ENCODE data around the gene WHRN. TPM values are rescaled to one million over a fixed set of nuclear protein-coding genes. Genes with fewer than 3 reads are reported as not detected.

WHRN gene
- polyA plus RNA-seq, 1 donor from 2014 or later: 2.5 TPM

- Histone ChIP-seq H3K4me2 (ENCODE audit: low read length) (no peak overlapping the region), H3K9me3 (ENCODE audit: low read length) (no peaks in the 10 kb centered on the region), H3K9me2 (ENCODE audit: insufficient read depth, low read length) (no peaks in the 10 kb centered on the region), H2AFZ (ENCODE audit: low read depth, low read length) (no peak overlapping the region), H3K79me2 (replicated peaks; ENCODE audit: insufficient read depth, low read length) (no peaks in the 10 kb centered on the region), H3K27me3 (ENCODE audit: insufficient read depth, low read depth, low read length) (no peaks in the 10 kb centered on the region), H3F3A (ENCODE audit: insufficient read depth, low read length, poor library complexity, severe bottlenecking) (no peaks in the 10 kb centered on the region), H3K9ac (ENCODE audit: low read length) (no peak overlapping the region), H3K27ac (ENCODE audit: low read length) (no peak overlapping the region), H4K20me1 (ENCODE audit: insufficient read depth) (no peaks in the 10 kb centered on the region), H3K4me3 (ENCODE audit: low read length) (no peak overlapping the region), H3K36me3 (ENCODE audit: insufficient read depth, low read length) (no peaks in the 10 kb centered on the region)
- TF ChIP-seq MXI1 (conservative IDR thresholded peaks at IDR 0.05; ENCODE audit: poor library complexity, severe bottlenecking) (no peak), EZH2 (IDR thresholded peaks at IDR 0.05; ENCODE audit: borderline replicate concordance, insufficient read depth, low read length, poor library complexity, severe bottlenecking) (no peak), SMC3 (conservative IDR thresholded peaks at IDR 0.05; ENCODE audit: poor library complexity) (no peak), RAD21 (conservative IDR thresholded peaks at IDR 0.05) (no peak), CTCF (IDR thresholded peaks at IDR 0.05; ENCODE audit: poor library complexity, severe bottlenecking) (no peak), EP300 (conservative IDR thresholded peaks at IDR 0.05; ENCODE audit: poor library complexity, severe bottlenecking) (no peak), POLR2AphosphoS5 (IDR thresholded peaks at IDR 0.05) (no peak), TAF1 (IDR thresholded peaks at IDR 0.05; ENCODE audit: low read depth) (no peak), REST (IDR thresholded peaks at IDR 0.05; ENCODE audit: borderline replicate concordance) (no peak)
Measured at GRCh38 chr9:114384836-114385396, 120.4 kb downstream of the WHRN start.

- Histone ChIP-seq H3K79me2 (replicated peaks; ENCODE audit: insufficient read depth, low read length) (no peaks in the 10 kb centered on the region), H3K36me3 (ENCODE audit: insufficient read depth, low read length) (no peaks in the 10 kb centered on the region), H4K20me1 (ENCODE audit: insufficient read depth) (no peaks in the 10 kb centered on the region), H3K9me3 (ENCODE audit: low read length) (no peaks in the 10 kb centered on the region), H3K9ac (ENCODE audit: low read length) (no peak overlapping the region), H3K27ac (ENCODE audit: low read length) (no peak overlapping the region), H3K4me3 (ENCODE audit: low read length) (no peak overlapping the region), H3F3A (ENCODE audit: insufficient read depth, low read length, poor library complexity, severe bottlenecking) (no peaks in the 10 kb centered on the region), H3K4me2 (ENCODE audit: low read length) (no peak overlapping the region), H3K27me3 (ENCODE audit: insufficient read depth, low read depth, low read length) (no peaks in the 10 kb centered on the region), H2AFZ (ENCODE audit: low read depth, low read length) (no peak overlapping the region), H3K9me2 (ENCODE audit: insufficient read depth, low read length) (no peaks in the 10 kb centered on the region)
- no peak for TF ChIP-seq RAD21 (conservative IDR thresholded peaks at IDR 0.05)
- no peak for TF ChIP-seq REST (IDR thresholded peaks at IDR 0.05; ENCODE audit: borderline replicate concordance)
- TF ChIP-seq EZH2 (IDR thresholded peaks at IDR 0.05; ENCODE audit: borderline replicate concordance, insufficient read depth, low read length, poor library complexity, severe bottlenecking): no peak
- no peak for TF ChIP-seq TAF1 (IDR thresholded peaks at IDR 0.05; ENCODE audit: low read depth)
- TF ChIP-seq SMC3 (conservative IDR thresholded peaks at IDR 0.05; ENCODE audit: poor library complexity): no peak
Measured at GRCh38 chr9:114384341-114384740, 120.9 kb downstream of the WHRN start.

Measured in neural cell (in vitro differentiated cells).